Endothelial cell (in vitro differentiated cells): ENCODE measurements around the gene PTPRN2. TPM values are rescaled to one million over a fixed set of nuclear protein-coding genes. Genes with fewer than 3 reads are reported as not detected.

Experiments used
- DNase-seq: peaks from one replicate; pipeline ENCODE4 v3.0.0; 2021; ENCODE audit warnings: low spot score
- H3K27ac Mint-ChIP-seq: one replicate; pipeline ENCODE4 v1.8.0; 2021; ENCODE audit warnings: mixed read lengths, inconsistent platforms; ENCODE audit not compliant: unreplicated experiment
- H3K27me3 Mint-ChIP-seq: one replicate; pipeline ENCODE4 v1.8.0; 2021; ENCODE audit warnings: mild to moderate bottlenecking, moderate library complexity, mixed read lengths, inconsistent platforms; ENCODE audit not compliant: unreplicated experiment
- H3K36me3 Mint-ChIP-seq: one replicate; pipeline ENCODE4 v1.8.0; 2021; ENCODE audit warnings: mild to moderate bottlenecking, low read depth, mixed read lengths, inconsistent platforms; ENCODE audit not compliant: unreplicated experiment
- H3K4me1 Mint-ChIP-seq: one replicate; pipeline ENCODE4 v1.8.0; 2021; ENCODE audit warnings: mild to moderate bottlenecking, mixed read lengths, inconsistent platforms; ENCODE audit not compliant: unreplicated experiment
- H3K4me3 Mint-ChIP-seq: one replicate; pipeline ENCODE4 v1.8.0; 2021; ENCODE audit warnings: mild to moderate bottlenecking, mixed read lengths, inconsistent platforms; ENCODE audit not compliant: unreplicated experiment
- H3K9me3 Mint-ChIP-seq: one replicate; pipeline ENCODE4 v1.8.0; 2021; ENCODE audit warnings: mixed read lengths, inconsistent platforms; ENCODE audit not compliant: unreplicated experiment
- CTCF ChIP-seq: fragments of 200-600 bp; sonication (generic); IDR thresholded peaks from one replicate; pipeline ENCODE4 v1.5.0; 2021; ENCODE audit warnings: antibody characterized with exemption; ENCODE audit not compliant: unreplicated experiment
- total RNA-seq: library from RNA; stranded (reverse); fragmentation: NEBNext Ultra II Directional; extraction: Animal tissue kit (Norgen Biotek cat#: 25700); gene quantifications from one replicate; pipeline ENCODE4 v1.2.1, GENCODE V29; 2021; ENCODE audit not compliant: unreplicated experiment

PTPRN2 gene
- total RNA-seq, 1 donor from 2014 or later = 0.18 TPM

GRCh38 chr7:158474488-158474887 is 113.1 kb downstream of the PTPRN2 start:
- Mint-ChIP-seq H3K9me3 (peaks cover 58% of the 10 kb centered on the region), H3K36me3 (peaks cover 10% of the 10 kb centered on the region)

GRCh38 chr7:158473946-158474345 is 113.7 kb downstream of the PTPRN2 start:
- TF ChIP-seq CTCF = no peak
- no peak for DNase-seq
- no peaks in the 10 kb centered on the region for H3K4me1 Mint-ChIP-seq
- peaks cover 6% of the 10 kb centered on the region for H3K27me3 Mint-ChIP-seq
- peaks cover 59% of the 10 kb centered on the region for H3K9me3 Mint-ChIP-seq
- H3K36me3 Mint-ChIP-seq = peaks cover 12% of the 10 kb centered on the region
- no peak overlapping the region for H3K4me3 Mint-ChIP-seq
- no peak overlapping the region for H3K27ac Mint-ChIP-seq

More at GRCh38 chr7:158474488-158474887, 113.1 kb downstream of the PTPRN2 start:
- Mint-ChIP-seq H3K4me1 (no peaks in the 10 kb centered on the region), H3K27ac (no peak overlapping the region), H3K27me3 (peaks cover 6% of the 10 kb centered on the region), H3K4me3 (no peak overlapping the region)
- DNase-seq = no peak
- TF ChIP-seq CTCF = no peak

GRCh38 chr7:158473221-158473620 is 114.4 kb downstream of the PTPRN2 start:
- Mint-ChIP-seq H3K4me1 (no peaks in the 10 kb centered on the region), H3K36me3 (peaks cover 12% of the 10 kb centered on the region), H3K9me3 (peaks cover 57% of the 10 kb centered on the region), H3K27me3 (peaks cover 6% of the 10 kb centered on the region), H3K4me3 (no peak overlapping the region), H3K27ac (no peak overlapping the region)
- DNase-seq = no peak
- TF ChIP-seq CTCF = no peak

DNA sequence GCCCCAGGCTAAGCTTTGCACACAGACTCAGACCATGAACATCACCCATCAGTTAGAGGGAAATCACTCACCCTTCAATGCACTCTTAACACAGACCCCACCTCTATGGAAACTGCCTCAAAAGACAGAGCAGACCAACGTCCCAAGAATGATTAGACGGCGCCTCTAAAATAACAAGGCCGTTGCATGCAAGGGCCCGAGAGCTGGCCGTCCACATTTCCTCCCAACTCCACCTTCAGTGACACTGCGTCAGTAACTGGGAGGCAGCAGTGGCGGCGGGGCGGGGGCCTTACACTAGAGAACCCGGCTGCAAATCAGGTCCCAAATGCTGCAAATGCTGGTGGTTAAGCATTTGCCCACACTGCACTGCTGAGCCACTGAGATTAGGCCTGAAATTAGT is 115.0 kb downstream of the PTPRN2 start:
- no peak for DNase-seq
- no peak overlapping the region for H3K27ac Mint-ChIP-seq
- no peak overlapping the region for H3K4me3 Mint-ChIP-seq
- peaks cover 4% of the 10 kb centered on the region for H3K27me3 Mint-ChIP-seq
- TF ChIP-seq CTCF = no peak
- peaks cover 12% of the 10 kb centered on the region for H3K36me3 Mint-ChIP-seq
- no peaks in the 10 kb centered on the region for H3K4me1 Mint-ChIP-seq
- H3K9me3 Mint-ChIP-seq = peaks cover 58% of the 10 kb centered on the region

DNA sequence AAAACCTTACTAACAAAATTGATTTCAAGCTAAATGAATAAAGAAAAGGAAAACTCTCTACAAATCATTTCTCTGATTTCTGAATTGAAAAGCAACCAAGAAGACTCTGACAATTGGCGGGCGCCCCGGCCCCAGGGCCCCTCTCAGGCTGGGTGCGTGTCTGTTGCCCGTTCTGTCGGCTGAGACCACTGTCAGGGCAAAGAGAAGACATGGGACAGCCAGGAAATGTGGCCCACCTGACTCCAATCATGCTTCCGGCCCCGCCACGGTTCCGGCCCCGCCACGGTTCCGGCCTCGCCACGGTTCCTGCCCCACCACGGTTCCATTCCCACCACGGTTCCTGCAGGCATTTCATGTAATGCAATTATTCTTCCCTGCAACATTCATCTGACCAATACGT is 115.9 kb downstream of the PTPRN2 start:
- Mint-ChIP-seq H3K4me3 (peak overlapping the region; percentile 53), H3K27me3 (peaks cover 7% of the 10 kb centered on the region), H3K36me3 (peaks cover 12% of the 10 kb centered on the region), H3K9me3 (peaks cover 61% of the 10 kb centered on the region), H3K27ac (no peak overlapping the region), H3K4me1 (no peaks in the 10 kb centered on the region)
- DNase-seq = no peak
- TF ChIP-seq CTCF = no peak
